HG02623 (cell line): ENCODE results near the gene NCAM2.

Source experiments
- ATAC-seq: cut with Tn5 transposase; IDR thresholded peaks from one replicate; pipeline ENCODE4 v1.9.1; 2021; ENCODE audit warnings: moderate library complexity; ENCODE audit not compliant: unreplicated experiment

Gene NCAM2

DNA sequence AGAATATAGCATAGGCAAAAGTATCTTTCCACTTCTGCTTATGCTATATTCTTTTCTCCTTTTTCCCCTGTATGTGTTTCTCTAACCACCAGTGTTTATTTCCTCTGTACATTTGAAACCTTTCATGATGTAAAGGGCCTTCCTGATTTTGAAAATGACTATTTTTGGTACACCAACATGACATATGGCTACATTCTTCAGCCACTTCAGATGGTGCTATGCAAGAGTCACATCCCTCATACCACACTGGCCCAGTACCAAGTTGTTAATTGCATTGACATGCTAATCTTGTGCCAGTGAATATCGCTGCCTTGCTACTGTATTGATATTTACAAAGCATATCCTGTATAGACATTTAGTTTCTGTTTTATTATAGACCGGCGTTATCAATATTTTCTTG is 408.7 kb downstream of the NCAM2 start:
- no peak for ATAC-seq

DNA sequence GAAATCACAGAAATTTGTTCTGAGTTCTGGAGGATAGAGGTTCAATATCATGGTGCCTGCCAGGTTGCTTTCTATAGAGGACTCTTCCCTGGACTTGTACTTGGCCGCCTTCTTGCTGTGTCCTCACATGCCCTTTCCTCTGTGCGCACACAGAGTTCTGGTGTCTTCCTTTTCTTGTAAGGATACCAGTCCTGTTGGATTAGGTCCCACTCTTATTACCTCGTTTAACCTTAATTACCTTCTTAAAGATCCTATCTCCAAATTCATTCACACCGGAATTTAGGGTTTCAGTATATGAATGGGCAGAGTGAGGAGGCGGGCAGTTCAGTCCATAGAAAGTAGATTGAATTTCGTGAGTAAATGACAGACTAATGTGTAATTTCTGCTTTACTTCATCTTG is 413.9 kb downstream of the NCAM2 start:
- ATAC-seq = no peak

DNA sequence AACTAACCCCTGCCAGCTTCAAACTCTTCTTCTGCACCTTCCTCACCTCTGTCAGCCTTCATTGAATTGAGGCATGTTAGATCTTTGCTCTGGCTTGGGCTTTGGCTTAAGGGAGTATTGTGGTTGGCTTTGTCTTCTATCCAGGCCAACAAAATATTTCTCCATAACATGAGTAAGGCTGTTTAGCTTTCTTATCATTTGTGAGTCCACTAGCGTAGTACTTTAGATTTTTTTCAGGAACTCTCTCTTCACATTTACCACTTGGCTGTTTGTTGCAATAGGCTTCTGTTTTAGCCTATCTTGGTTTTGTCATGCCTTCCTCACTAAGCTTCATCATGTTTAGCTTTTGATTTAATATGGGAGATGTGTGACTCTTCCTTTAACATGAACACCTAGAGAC is 417.5 kb downstream of the NCAM2 start:
- ATAC-seq = no peak

DNA sequence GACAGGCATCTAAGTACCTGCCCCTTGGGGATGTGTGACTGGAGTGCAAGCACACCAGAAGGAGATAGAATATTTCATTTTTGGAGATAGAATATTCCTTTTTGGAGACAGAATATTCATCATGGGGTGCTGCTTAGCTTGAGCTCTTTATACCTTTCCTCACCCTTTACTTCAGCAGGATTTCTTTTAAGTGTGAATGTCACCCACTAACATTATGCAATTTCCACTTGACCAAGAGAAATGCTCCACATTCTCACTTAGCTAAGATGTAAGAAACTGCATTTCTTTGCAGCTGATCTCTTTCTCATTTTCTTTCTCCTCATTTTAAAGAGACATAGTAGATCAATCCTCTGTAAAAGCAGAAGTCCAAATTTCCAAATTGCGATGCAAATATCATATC is 436.7 kb downstream of the NCAM2 start:
- no peak for ATAC-seq

DNA sequence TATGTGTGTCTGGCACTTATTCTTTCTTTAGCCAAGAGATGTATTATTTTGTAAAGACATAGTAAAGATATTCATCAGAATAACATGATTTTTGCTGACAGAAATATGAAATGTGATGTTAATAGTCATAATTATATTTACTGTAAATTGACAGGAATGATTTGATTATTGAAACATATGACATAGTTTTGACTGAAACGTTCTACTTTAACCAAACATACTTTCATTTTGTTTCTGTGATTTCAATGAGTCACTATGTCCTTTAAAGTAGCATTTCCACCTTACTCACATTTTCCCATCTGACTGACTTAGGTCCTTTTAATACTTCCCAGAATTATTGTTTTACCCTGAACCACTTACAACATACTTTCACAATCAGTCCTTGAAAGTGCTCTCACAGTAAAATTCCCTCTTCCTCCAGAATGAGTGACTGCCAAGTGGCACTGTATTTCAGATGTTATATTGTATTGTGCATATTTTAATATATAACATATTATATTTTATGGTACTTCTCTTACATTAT is 437.9 kb downstream of the NCAM2 start:
- no peak for ATAC-seq

DNA sequence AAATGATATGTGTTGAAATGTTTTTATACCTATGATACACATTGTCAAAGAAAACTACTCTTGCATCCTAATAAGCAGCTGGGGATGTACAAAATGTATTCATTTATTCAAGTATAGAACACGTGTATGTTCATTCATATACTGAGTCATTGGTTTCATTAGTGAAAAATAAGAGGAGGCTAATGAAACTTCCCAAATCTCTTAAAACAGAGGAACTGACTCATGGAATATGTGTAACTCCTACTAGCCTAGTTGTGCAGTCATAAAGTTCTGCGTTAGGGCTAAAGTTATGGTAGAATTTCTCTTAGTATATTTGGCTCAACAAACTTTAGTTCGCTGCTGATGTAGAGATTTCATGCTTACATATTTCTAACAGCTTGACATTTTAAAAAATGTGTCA is 441.6 kb downstream of the NCAM2 start:
- ATAC-seq = no peak

DNA sequence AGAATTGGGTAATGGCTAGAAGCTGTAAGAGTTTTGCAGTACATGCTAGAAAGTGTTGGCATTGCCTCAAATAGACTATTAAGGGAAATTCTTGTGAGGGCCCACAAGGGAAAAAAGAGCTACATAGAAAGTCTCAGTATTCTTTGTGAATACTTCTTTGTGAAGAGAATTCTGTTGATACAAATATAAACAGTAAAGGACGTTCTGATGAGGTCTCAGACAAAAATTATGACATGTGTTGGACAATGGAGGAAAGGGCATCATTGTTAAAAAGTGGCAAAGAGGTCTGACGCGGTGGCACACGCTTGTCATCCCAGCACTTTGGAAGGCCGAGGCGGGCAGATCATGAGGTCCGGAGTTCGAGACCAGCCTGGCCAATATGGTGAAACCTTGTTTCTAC is 458.9 kb downstream of the NCAM2 start:
- no peak for ATAC-seq

DNA sequence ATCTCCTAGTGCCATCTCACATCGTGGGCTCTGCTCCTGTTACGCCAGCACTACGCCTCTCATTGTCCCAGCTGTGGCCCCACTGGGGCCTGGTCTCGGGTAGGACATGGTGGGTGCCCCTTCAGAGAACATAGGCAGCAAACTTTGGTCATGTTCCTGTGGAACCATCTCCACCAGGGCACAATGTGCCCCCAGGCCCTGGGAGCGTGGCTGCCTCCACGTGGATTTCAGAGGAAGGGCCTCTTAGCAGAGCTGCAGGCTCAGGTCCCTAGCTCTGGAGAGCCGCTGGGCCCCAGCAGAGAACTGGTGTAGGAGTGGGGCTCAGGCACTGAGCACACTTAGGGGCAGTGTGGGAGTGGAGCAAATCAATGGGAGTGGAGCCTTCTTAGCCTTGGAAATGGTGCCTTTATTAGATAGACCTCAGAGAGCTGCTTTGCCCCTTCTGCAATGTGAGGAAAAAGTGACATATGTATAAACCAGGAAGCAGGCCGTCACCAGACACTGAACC is 460.0 kb downstream of the NCAM2 start:
- ATAC-seq = no peak

DNA sequence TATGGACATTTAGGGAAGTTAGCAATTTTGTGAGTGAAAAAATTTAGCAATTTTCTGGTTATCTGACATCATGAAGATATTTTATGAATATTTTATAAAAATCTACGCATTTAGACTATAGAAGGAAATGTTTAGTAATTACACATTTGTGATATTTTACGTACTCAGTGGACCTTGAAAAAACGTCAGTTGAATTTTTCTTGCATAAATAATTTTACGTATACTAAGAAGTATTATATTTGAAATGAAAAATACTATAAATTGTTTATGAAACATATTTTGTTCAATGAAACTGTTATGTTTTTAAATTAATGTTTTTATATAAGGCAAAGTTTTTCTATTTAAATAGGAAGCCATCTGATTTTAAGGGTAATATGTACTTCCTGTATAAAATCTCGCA is 462.8 kb downstream of the NCAM2 start:
- ATAC-seq = no peak

DNA sequence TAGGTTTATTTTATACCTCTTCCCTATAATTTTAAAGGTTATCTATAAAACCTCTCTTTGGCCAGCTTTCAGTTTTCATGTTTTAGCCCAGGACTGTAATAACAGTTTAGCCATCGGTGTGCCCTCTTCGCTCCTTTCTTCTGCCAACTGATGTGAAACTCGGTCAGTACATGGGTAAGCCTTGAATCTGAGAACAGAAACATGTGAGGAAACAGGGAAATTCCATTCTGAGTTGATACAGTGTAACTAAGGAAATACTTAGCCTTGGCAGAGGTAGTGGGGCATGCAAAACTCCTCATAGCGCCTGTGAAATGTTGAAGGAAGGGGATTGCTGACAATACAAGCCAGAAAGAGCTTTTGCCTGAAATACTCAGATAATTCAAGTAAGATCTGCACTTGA is 465.2 kb downstream of the NCAM2 start:
- ATAC-seq = no peak

DNA sequence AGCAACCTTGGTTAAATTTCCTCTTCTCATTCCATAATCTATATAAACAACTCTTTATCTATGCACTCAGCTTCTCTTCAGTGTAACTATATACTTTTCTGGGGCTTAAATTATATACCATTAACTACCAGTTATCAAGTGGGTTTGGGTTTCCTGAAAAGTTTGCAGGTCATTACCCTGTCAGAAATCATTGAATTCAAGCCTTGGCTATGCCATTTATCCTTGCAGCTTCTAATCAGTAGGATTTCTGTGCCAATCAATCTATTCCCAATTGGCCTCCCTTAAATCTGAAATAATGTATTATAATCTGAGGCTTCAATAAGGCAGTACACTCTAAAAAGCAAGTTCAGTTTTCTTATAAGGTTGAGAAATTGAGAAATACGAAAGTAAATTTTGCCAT is 466.5 kb downstream of the NCAM2 start:
- ATAC-seq = no peak

DNA sequence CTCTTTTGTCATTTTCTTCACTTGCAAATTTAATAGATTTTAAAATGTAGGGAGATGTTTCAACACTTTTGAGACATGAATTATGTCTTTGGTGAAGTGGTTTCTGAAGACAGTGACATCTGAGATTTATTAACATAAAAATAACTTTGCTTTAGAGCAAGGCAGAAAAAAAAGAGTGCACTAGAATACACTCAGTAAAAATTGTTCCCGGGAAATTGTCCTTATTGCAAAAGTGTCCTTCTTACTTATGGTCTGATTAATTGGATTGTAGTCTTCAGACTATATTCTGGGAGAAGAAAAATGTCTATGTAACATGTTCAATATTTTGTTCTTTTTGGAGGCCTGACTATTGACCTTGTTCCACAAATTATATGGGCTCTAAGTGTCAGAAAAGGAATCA is 468.5 kb downstream of the NCAM2 start:
- ATAC-seq = no peak

DNA sequence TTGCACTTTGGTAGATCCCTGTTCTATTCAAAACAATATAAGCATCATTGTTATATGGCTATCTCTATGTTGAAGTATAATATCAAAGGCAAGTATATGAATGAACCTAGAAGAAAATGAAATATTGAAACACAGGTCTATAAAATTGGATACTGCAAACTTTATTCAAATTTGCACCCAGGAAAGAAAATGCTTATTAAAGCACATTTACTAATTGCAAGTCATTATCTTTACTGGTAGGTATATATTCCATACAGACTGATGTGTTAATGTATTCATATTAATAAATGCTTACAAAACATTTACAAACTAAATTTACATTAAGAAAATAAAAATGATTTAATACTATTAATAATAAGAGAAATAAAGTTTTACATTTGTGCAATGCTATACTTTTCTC is 469.8 kb downstream of the NCAM2 start:
- ATAC-seq = no peak

DNA sequence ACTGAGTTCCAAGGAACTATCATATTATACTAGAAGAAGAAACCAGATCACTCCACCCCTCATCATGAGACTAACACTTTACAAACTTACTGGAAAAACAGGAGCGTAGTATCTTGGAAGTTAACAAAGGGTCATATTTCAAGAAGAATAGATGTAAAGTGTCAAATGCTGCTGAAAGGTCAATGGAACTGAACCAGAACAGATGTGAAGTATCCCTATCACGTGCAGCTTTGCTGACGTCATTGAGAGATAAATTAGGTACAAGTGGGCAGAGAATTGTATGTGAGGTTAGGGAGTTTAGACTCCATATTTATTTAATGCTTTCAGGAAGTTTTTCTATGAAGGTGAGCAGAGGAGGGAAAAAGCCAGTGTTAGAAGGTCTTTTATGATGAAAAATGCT is 483.0 kb downstream of the NCAM2 start:
- ATAC-seq = no peak

DNA sequence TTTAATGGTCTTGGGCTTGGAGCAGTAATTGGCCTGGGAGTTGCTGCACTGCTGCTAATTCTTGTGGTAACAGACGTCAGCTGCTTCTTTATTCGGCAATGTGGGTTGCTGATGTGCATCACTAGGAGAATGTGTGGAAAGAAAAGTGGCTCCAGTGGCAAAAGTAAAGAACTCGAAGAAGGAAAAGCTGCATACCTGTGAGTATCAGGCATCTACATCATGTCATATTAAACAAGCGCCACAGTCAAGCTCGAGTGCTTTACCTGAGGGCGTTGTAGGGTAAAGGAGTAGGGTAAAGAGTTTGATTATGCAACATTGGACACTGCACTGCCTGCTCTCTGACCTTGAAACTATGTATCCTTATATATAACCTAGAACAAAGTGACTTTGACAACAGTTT is 510.6 kb downstream of the NCAM2 start:
- ATAC-seq = no peak

DNA sequence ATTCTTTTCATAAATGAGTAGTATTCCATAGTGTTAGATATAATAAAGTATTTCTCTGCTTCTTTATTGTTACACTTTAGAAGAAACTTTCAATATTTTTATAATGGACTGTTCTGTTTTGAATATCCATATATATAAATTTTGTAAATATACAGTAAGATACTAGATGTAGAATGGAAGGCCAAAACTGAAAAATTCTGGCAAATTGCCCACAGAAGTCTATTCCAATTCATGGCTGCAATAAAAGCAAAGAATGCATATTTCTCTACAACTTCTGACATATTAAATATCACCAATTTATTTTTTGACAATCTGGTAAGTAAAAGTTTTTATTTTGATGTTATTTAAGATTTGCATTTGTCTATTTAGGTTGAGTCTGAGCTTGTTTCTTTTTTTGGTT is 532.5 kb downstream of the NCAM2 start:
- ATAC-seq = no peak

DNA sequence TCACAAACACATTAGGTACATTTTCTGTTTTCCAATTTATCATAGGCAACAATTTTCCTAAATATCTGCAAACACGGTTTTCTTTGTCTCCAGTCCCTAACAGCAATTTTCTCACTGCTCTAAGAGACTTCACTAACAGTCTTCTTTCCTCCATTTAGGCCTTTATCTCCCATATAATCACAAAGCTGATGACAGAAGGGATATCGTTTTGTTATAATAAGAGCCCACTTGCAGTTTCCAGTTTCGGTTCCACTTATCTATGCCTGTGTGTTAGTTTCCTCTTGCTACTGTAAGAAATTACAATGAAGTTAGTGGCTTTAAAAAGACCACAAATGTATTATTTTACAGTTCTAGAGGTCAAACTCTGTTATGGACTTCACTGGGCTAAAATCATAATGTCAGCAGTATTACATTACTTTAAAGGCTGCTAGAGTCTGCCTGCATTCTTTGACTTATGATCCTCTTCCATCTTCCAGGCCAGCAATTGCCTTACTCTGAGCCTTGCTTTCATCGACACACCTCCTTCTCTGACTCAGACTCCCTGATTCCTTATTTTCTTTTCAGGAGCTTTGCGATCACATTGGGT is 549.3 kb downstream of the NCAM2 start:
- ATAC-seq = no peak

DNA sequence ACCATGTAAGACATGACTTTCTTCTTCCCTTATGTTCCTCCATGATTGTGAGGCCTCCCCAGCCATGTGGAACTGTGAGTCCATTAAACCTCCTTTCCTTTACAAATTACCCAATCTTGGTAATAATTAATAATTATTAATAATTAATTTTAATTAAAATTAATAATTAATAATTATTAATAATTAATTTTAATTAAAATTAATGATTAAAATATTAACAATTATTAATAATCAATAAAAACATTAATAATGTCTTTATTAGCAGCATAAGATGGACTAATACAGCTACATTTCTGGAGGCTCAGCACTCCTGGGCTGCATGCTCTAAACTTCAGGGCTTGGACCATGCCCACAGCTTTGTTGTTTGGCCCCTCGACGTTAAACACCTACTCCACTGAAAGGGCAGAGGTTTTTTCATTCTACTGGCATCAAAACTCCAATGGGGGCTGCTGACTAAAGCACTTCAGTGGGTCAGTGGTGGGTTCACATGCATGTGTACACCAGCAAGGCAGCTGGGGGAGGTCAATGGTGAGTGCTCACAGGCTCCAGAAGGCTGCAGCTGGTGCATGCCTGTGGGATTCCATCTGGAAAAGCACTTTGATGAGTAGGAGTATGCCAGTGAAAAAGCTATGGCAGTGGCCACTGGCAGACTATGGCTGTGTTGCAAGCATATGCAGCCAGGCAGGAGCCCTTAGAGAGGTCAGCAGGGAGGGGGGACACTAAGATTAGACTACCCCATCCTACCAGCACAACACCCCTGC is 561.3 kb downstream of the NCAM2 start:
- no peak for ATAC-seq
